DMS 273 (cell line): Measurements from ENCODE around the gene USP44.
"Not testable (repeated sequence)": the region's sequence is repeated elsewhere in the genome, so short reads cannot be mapped to it uniquely, and the experiment has no call there.

Source experiments
- DNase-seq: peaks from one replicate; lab custom pipeline; 2025; ENCODE audit not compliant: unreplicated experiment; lab: John Stamatoyannopoulos, UW

Gene USP44

DNA sequence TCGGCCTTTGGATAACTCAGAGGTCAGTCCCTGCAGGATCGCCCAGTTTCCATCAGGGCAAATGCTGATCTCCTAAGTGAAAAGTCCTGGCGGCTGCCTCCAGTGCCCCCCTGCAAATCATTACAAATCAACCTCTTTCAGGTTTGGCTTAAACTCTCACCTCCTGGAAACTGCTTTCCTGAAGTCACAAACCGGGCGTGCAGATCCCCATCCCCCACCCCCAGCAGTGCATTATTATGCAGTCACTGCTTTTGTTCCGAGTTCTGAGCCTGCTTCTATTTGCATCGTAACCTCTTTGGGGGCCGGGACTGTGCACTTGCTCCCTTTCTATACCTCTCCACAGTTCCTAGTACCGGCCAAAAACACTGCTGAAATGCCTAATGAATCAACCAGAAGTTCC, at the start of gene USP44:
USP44 (minus strand) TSS at position 172 of the 400 bp plus-strand sequence. CDS start 17,220 bp downstream, outside the sequence.
- no peak for DNase-seq

GRCh38 chr12:95600567-95600966, 49.3 kb upstream of the USP44 start:
- no peak for DNase-seq

- DNase-seq, result no peak
Observed at GRCh38 chr12:95599880-95600279, 48.6 kb upstream of the USP44 start.

- no peak for DNase-seq
Observed at GRCh38 chr12:95594136-95594535, 42.9 kb upstream of the USP44 start.

- DNase-seq, result peak; percentile 38
Observed at GRCh38 chr12:95593266-95593871, 42.1 kb upstream of the USP44 start.

GRCh38 chr12:95591731-95592130, 40.5 kb upstream of the USP44 start:
- DNase-seq, result no peak

- DNase-seq, result peak; percentile 1
Observed at GRCh38 chr12:95590775-95591174, 39.5 kb upstream of the USP44 start.

DNA sequence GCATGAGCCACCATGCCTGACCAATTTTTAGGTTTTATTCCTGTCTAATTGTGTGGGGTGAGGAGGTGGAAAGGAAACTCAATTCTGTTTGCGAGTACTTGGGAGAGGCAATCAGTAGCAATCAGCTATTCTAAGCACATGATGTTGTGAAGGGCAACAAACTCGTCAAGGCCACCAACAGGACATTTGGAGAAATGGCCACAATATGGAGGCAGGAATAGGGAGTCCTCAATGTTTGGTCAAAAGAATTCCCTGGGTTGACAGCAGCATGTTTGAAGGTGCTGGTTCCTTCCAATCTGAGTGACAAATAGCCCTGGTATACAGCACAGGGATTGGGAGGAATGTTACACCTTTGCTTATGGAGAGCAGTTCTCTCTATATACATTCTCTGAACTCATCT, 32.7 kb upstream of the USP44 start:
- DNase-seq, result no peak

DNA sequence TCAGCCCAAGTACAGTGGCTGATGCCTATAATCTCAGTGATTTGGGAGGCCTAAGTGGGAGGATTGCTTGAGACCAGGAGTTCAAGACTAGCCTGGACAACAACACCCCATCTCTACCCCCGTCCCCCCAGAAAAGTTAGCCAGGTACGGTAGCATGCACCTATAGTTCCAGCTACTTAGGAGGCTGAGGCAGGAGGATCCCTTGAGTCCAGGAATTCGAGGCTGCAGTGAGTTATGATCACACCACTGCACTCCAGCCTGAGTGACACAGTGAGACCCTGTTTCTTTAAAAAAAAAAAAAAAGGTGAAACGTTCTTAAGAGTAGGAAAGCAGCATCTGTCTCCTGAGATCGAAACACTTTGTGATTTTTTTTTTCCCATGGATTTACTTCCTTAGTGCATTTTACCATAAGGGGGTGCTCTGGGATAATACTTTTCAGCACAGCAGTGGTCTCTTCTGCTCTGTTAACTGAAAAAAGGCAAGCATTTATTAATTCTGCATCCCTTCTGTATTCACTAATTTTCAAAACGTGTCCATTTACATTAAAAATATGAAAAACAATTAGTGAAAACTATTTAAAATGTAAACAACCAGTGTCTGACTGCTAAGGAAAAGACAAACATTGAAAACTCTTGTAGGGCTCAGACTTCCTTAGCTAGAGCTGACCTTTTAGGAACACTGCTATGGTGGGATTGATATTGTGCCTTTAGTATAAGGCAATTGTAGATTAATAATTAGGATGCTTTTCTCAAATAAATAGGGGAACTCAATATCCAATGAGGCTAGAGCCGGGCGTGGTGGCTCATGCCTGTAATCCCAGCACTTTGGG, 31.2 kb upstream of the USP44 start:
- DNase-seq, result peak; percentile 60

DNA sequence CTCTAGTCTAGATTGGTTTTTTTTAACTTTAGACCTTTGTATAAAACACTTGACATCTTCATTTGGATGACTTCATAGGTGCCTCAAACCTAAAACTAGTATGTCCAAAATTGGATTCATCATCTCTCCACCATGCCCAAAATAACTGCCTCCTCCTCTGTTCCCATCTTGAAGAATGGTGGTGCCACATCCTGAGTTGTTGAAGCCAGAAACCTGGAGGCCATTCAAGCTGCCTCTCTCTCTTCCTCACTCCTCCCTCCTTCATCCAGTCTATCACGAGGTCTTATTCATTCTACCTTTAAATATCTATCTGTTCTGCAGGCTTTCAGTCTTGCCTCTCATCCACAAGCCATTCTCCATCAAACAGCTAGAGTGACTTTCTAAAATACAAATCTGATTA, 26.5 kb upstream of the USP44 start:
- no peak for DNase-seq

- peak; percentile 47 for DNase-seq
Observed at GRCh38 chr12:95574799-95575452, 23.6 kb upstream of the USP44 start.

- no peak for DNase-seq
Observed at GRCh38 chr12:95573951-95574576, 22.8 kb upstream of the USP44 start.

GRCh38 chr12:95571369-95571768, 20.1 kb upstream of the USP44 start:
- DNase-seq, result no peak

GRCh38 chr12:95568045-95568444, 16.8 kb upstream of the USP44 start:
- DNase-seq, result not testable (repeated sequence)

- DNase-seq, result no peak
Observed at GRCh38 chr12:95557625-95558024, 6.3 kb upstream of the USP44 start.

DNA sequence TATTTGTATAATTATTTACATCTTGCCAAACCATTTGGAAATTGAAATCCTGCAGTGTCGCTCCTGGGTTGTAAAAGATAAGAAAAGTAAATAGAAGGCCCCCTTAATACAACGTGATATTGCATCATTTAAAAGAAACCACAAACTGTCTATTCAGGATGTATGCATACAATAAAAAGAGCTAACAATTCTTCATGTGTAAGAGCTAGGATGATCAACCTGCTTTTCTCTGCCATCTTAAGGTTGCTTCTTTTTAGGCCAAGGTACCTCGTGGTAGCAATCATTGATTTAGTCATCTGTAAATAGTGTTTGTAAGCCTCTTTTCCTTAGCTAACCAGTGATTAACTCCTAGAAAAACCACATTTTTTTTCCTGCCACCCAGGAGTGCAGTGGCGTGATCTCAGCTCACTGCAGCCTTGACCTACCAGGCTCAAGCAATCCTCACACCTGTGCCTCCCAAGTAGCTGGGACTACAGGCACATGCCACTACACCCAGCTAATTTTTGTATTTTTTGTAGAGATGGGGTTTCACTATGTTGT, 3.3 kb upstream of the USP44 start:
- DNase-seq, result no peak

- DNase-seq, result no peak
Observed at GRCh38 chr12:95553197-95553943, 2.1 kb upstream of the USP44 start.

DNA sequence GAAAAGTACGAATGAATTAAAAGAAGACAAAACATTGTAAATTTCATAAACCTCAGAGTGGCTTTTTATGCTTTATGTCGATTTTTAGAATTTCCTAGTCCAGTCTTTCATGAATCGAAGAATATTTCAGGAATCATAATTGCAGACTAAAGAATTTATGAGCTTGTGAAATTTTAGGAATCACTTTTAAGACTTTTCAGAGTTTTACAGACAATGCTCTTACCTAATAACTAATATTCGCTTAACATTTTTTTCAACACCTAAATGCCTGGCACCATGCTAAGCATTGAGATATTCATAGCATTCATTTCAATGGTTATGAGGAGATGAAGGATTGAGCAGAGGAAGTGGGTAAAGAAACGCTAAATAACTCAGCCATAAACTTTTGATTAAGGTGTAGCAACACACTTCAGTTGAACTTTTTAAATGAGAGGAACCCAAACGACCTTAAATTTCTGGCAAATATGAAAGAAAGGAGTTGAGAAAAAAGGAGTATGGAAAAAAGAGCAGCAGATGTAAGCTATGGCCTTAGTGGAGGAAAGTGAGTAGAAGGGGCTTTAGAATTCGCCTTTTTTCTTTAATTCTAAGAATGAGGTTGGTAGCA, 739 bp upstream of the USP44 start:
- no peak for DNase-seq

- DNase-seq, result no peak
Observed at GRCh38 chr12:95549392-95550084, 1.7 kb downstream of the USP44 start.
